Duodenal mucosa (tissue), 2 donors: Measurements from ENCODE around the gene SIRPD.

Experiments used
- H3K27ac ChIP-seq: one replicate; pipeline ENCODE4 v1.7.0; 2013; ENCODE audit warnings: low read depth, low read length
- H3K27me3 ChIP-seq, 2 donors: one replicate each; pipeline ENCODE4 v1.7.0; 2013; ENCODE audit warnings: low read length in 2 of 2, control low read depth in 1 of 2; ENCODE audit not compliant: insufficient read depth in 2 of 2, control insufficient read depth in 1 of 2
- H3K36me3 ChIP-seq, 2 donors: one replicate each; pipeline ENCODE4 v1.7.0; 2013; ENCODE audit warnings: low read length in 2 of 2, control low read depth in 1 of 2; ENCODE audit not compliant: insufficient read depth in 2 of 2, control insufficient read depth in 1 of 2
- H3K4me1 ChIP-seq, 2 donors: one replicate each; pipeline ENCODE4 v1.7.0; 2013; ENCODE audit warnings: low read length in 2 of 2, control low read depth in 1 of 2; ENCODE audit not compliant: insufficient read depth in 2 of 2, control insufficient read depth in 1 of 2
- H3K4me3 ChIP-seq, 2 donors: one replicate each; pipeline ENCODE4 v1.7.0; 2013; ENCODE audit warnings: low read length in 2 of 2, low read depth in 1 of 2
- H3K9ac ChIP-seq, 2 donors: one replicate each; pipeline ENCODE4 v1.7.0; 2013; ENCODE audit warnings: low read length in 2 of 2, low read depth in 1 of 2
- H3K9me3 ChIP-seq, 2 donors: one replicate each; pipeline ENCODE4 v1.7.0; 2013; ENCODE audit warnings: low read length in 2 of 2, control low read depth in 1 of 2; ENCODE audit not compliant: control insufficient read depth in 1 of 2

Gene SIRPD

GRCh38 chr20:1539816-1540419 is 17.6 kb downstream of the SIRPD start:
- Histone ChIP-seq H3K9me3 (no peaks in the 10 kb centered on the region), H3K27ac (no peak overlapping the region), H3K4me1 (no peaks in the 10 kb centered on the region), H3K27me3 (no peaks in the 10 kb centered on the region), H3K36me3 (no peaks in the 10 kb centered on the region), H3K4me3 (no peak overlapping the region), H3K9ac (no peak overlapping the region)

- H3K36me3 ChIP-seq, result no peaks in the 10 kb centered on the region
- no peak overlapping the region for H3K27ac ChIP-seq
- H3K9me3 ChIP-seq, result no peaks in the 10 kb centered on the region
- H3K4me3 ChIP-seq, result no peak overlapping the region
- H3K4me1 ChIP-seq, result no peaks in the 10 kb centered on the region
- H3K27me3 ChIP-seq, result no peaks in the 10 kb centered on the region
- H3K9ac ChIP-seq, result no peak overlapping the region
Measured at GRCh38 chr20:1538655-1539054, 18.9 kb downstream of the SIRPD start.

- no peak overlapping the region for H3K9ac ChIP-seq
- H3K27me3 ChIP-seq, result no peaks in the 10 kb centered on the region
- no peaks in the 10 kb centered on the region for H3K9me3 ChIP-seq
- no peak overlapping the region for H3K4me3 ChIP-seq
- H3K4me1 ChIP-seq, result no peaks in the 10 kb centered on the region
- H3K27ac ChIP-seq, result no peak overlapping the region
- H3K36me3 ChIP-seq, result no peaks in the 10 kb centered on the region
Measured at GRCh38 chr20:1537731-1538058, 19.8 kb downstream of the SIRPD start.

GRCh38 chr20:1536893-1537730 is 20.4 kb downstream of the SIRPD start:
- Histone ChIP-seq H3K9me3 (no peaks in the 10 kb centered on the region), H3K27ac (no peak overlapping the region), H3K27me3 (no peaks in the 10 kb centered on the region), H3K36me3 (no peaks in the 10 kb centered on the region), H3K4me1 (no peaks in the 10 kb centered on the region), H3K4me3 (no peak overlapping the region), H3K9ac (no peak overlapping the region)

- no peak overlapping the region for H3K9ac ChIP-seq
- no peaks in the 10 kb centered on the region for H3K4me1 ChIP-seq
- no peaks in the 10 kb centered on the region for H3K36me3 ChIP-seq
- no peaks in the 10 kb centered on the region for H3K9me3 ChIP-seq
- no peaks in the 10 kb centered on the region for H3K27me3 ChIP-seq
- H3K27ac ChIP-seq, result no peak overlapping the region
- H3K4me3 ChIP-seq, result no peak overlapping the region
Measured at GRCh38 chr20:1535420-1536175, 21.9 kb downstream of the SIRPD start.

GRCh38 chr20:1534526-1534925 is 23.0 kb downstream of the SIRPD start:
- H3K9me3 ChIP-seq, result no peaks in the 10 kb centered on the region
- no peak overlapping the region for H3K27ac ChIP-seq

GRCh38 chr20:1533059-1533458 is 24.4 kb downstream of the SIRPD start:
- Histone ChIP-seq H3K9ac (no peak overlapping the region), H3K4me1 (no peaks in the 10 kb centered on the region), H3K4me3 (no peak overlapping the region), H3K9me3 (no peaks in the 10 kb centered on the region), H3K27me3 (no peaks in the 10 kb centered on the region), H3K27ac (no peak overlapping the region), H3K36me3 (no peaks in the 10 kb centered on the region)

More at GRCh38 chr20:1534526-1534925, 23.0 kb downstream of the SIRPD start:
- H3K27me3 ChIP-seq, result no peaks in the 10 kb centered on the region
- no peak overlapping the region for H3K4me3 ChIP-seq
- no peaks in the 10 kb centered on the region for H3K36me3 ChIP-seq
- H3K9ac ChIP-seq, result no peak overlapping the region
- H3K4me1 ChIP-seq, result no peaks in the 10 kb centered on the region

- no peak overlapping the region for H3K4me3 ChIP-seq
- no peak overlapping the region for H3K9ac ChIP-seq
- H3K36me3 ChIP-seq, result no peaks in the 10 kb centered on the region
- H3K27ac ChIP-seq, result no peak overlapping the region
- no peaks in the 10 kb centered on the region for H3K4me1 ChIP-seq
- no peaks in the 10 kb centered on the region for H3K27me3 ChIP-seq
- H3K9me3 ChIP-seq, result no peaks in the 10 kb centered on the region
Measured at GRCh38 chr20:1528811-1529210, 28.7 kb downstream of the SIRPD start.

- Histone ChIP-seq H3K9me3 (no peaks in the 10 kb centered on the region), H3K4me1 (no peaks in the 10 kb centered on the region), H3K36me3 (no peaks in the 10 kb centered on the region), H3K27me3 (no peaks in the 10 kb centered on the region), H3K27ac (no peak overlapping the region), H3K4me3 (no peak overlapping the region), H3K9ac (no peak overlapping the region)
Measured at GRCh38 chr20:1527923-1528322, 29.6 kb downstream of the SIRPD start.

GRCh38 chr20:1526896-1527295 is 30.6 kb downstream of the SIRPD start:
- H3K27me3 ChIP-seq, result no peaks in the 10 kb centered on the region
- no peak overlapping the region for H3K27ac ChIP-seq
- no peaks in the 10 kb centered on the region for H3K36me3 ChIP-seq
- H3K4me1 ChIP-seq, result no peaks in the 10 kb centered on the region
- H3K9ac ChIP-seq, result no peak overlapping the region
- no peak overlapping the region for H3K4me3 ChIP-seq
- H3K9me3 ChIP-seq, result no peaks in the 10 kb centered on the region
